ENCODE data around the gene PTMA. TPM values are rescaled to one million over a fixed set of nuclear protein-coding genes. Genes with fewer than 3 reads are reported as not detected.

PTMA gene
- total RNA-seq, 1 experiment from 2014 or later: 2,752 TPM

DNA sequence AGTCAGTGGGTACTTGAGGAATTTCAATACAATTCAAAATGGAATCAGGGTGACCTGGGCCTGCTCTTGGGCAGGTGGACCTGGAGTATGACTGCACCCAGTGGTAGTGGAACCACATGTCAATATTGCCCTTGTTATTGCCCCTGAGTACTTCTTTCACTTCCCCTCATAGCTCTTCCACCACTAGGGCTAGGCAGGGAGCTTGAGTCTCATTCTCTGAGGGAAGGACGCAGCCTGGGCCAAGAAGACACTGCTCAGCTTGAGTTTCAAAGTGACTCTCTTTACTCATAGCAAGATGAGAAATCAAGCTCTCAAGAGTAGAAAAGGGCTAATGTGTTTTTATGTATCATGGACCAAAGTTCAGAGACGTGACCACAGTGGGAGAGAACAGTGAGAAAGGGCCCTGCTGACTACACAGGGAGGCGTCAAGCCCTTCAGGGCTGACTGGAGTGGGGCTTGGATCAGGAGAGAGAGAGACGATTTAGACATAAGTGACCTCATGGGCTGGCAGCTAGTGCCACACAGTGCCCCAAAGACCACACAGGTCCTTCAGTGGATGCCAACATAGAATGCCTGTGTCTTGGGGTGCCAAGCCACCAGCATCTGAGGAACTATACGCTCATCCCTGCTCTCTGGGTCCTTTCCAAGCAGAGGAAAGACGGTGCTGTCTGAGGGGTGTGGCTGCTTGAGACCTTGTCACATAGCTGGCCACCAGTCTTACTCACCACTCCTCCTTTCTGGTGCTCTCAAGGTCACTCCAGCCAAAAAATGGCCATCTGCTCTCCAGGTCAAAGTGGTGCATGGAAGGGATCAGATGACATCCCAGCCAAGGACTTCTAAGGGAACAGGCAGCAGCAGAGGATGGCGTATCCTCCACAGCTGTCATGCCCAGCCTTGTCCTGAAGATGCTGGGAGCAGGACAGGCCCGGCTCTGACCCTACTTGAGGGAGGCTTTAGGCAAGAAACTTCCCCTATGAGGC lies 13.0 kb downstream of the PTMA start:
- CTCF ChIA-PET: no interaction called here
- Histone ChIP-seq H2AFZ (ENCODE audit: low read depth, low read length, poor library complexity, severe bottlenecking) (no peak overlapping the region), H3K4me1 (ENCODE audit: control insufficient read depth in 1 of 2, insufficient read depth in 2 of 2, low read length in 2 of 2) (peaks cover 9 to 27% of the 10 kb centered on the region in 2 experiments; a peak in 3 of 4 replicates), H3K4me3 (replicated peaks in 1 of 2; ENCODE audit: low read depth in 1 of 2, low read length in 2 of 2) (no peak overlapping the region), H3K27me3 (ENCODE audit: insufficient read depth, low read length) (no peaks in the 10 kb centered on the region), H3K27ac (ENCODE audit: low read depth, low read length) (no peak overlapping the region), H3K4me2 (ENCODE audit: low read length) (no peak overlapping the region), H3K9ac (ENCODE audit: low read length) (no peak overlapping the region), H3K9me3 (ENCODE audit: control insufficient read depth in 1 of 2, insufficient read depth in 1 of 2, low read depth in 1 of 2, low read length in 2 of 2) (no peaks in the 10 kb centered on the region), H3K9me2 (ENCODE audit: insufficient read depth) (no peaks in the 10 kb centered on the region), H3K36me3 (ENCODE audit: control insufficient read depth in 1 of 2, insufficient read depth in 2 of 2, low read length in 2 of 2) (no peaks in the 10 kb centered on the region), H3K79me2 (ENCODE audit: insufficient read depth, low read length) (no peaks in the 10 kb centered on the region), H4K20me1 (ENCODE audit: insufficient read depth) (no peaks in the 10 kb centered on the region)
- DNase-seq (ENCODE audit: low read depth, low spot score): no peak
- intact Hi-C loops (cut with micrococcal nuclease): no loop called here
- TF ChIP-seq POLR2AphosphoS5 (IDR thresholded peaks at IDR 0.05; ENCODE audit: low read depth, low read length): 0 out of 2 replicates have a peak, but pooled peaks have one; percentile 4
- no peak for TF ChIP-seq CEBPB (IDR thresholded peaks at IDR 0.05; ENCODE audit: low read depth)
- no peak for TF ChIP-seq POLR2A (IDR thresholded peaks at IDR 0.05; ENCODE audit: borderline replicate concordance, extremely low read depth, insufficient read depth, insufficient read length)
- no peak for TF ChIP-seq ZFX (IDR thresholded peaks at IDR 0.05)
- no peak for ATAC-seq
- POLR2A ChIA-PET: interaction anchor here (1.4 kb wide), 1 partner anchor 47 kb away, joined by 4 read pairs; no protein-coding TSS in a partner anchor
- RAD21 ChIA-PET (ENCODE audit: low non-redundant PET in 1 of 2, low total read pairs in 2 of 2, uncharacterized antibody in 2 of 2, unreplicated experiment in 2 of 2): no interaction called here
- BruUV-seq (replicated peaks): no TSS peak

DNA sequence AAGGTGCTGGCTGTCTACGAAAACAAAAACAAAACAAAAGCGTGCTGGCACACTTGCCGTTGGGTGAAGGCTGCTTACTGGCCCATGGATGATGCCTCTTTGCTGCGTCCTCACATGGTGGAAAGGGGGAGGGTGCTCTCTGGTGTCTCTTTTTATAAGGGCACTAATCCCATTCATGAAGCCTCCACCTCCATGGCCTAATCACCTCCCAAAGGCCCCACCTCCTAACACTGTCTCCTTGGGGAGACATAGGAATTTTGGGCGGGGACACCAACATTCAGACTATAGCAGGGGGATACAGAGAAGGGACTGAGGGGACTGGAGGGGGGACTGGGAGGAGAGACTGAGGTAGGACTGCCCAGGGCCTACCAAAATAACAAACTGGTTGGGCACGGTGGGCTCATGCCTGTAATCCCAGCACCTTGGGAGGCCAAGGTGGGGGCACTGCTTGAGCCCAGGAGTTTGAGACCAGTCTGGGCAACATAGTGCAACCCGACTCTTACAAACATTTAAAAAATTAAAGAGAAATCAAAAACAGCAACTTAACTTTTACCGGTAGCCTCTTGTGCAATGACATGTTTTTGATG lies 14.5 kb downstream of the PTMA start:
- H3K36me3 ChIP-seq (ENCODE audit: control insufficient read depth in 1 of 2, insufficient read depth in 2 of 2, low read length in 2 of 2): no peaks in the 10 kb centered on the region
- no peak overlapping the region for H3K4me3 ChIP-seq (replicated peaks in 1 of 2; ENCODE audit: low read depth in 1 of 2, low read length in 2 of 2)
- H3K9me3 ChIP-seq (ENCODE audit: control insufficient read depth in 1 of 2, insufficient read depth in 1 of 2, low read depth in 1 of 2, low read length in 2 of 2): no peaks in the 10 kb centered on the region
- no peak for ATAC-seq
- TF ChIP-seq SP1 (IDR thresholded peaks at IDR 0.05; ENCODE audit: low read depth): no peak
- no peak for TF ChIP-seq SRF (IDR thresholded peaks at IDR 0.05; ENCODE audit: low read depth)
- no peak for TF ChIP-seq POLR2A (IDR thresholded peaks at IDR 0.05; ENCODE audit: borderline replicate concordance, extremely low read depth, insufficient read depth, insufficient read length)
- TF ChIP-seq FOSL1 (IDR thresholded peaks at IDR 0.05; ENCODE audit: low read depth): no peak
- TF ChIP-seq, protein P1, sequence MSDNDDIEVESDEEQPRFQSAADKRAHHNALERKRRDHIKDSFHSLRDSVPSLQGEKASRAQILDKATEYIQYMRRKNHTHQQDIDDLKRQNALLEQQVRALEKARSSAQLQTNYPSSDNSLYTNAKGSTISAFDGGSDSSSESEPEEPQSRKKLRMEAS (IDR thresholded peaks at IDR 0.05): no peak
- TF ChIP-seq EZH2phosphoT487 (IDR thresholded peaks at IDR 0.05; ENCODE audit: borderline replicate concordance): no peak
- no peak for TF ChIP-seq ZFX (IDR thresholded peaks at IDR 0.05)
- TF ChIP-seq, protein P2, sequence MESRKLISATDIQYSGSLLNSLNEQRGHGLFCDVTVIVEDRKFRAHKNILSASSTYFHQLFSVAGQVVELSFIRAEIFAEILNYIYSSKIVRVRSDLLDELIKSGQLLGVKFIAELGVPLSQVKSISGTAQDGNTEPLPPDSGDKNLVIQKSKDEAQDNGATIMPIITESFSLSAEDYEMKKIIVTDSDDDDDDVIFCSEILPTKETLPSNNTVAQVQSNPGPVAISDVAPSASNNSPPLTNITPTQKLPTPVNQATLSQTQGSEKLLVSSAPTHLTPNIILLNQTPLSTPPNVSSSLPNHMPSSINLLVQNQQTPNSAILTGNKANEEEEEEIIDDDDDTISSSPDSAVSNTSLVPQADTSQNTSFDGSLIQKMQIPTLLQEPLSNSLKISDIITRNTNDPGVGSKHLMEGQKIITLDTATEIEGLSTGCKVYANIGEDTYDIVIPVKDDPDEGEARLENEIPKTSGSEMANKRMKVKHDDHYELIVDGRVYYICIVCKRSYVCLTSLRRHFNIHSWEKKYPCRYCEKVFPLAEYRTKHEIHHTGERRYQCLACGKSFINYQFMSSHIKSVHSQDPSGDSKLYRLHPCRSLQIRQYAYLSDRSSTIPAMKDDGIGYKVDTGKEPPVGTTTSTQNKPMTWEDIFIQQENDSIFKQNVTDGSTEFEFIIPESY (IDR thresholded peaks at IDR 0.05; ENCODE audit: extremely low read depth, insufficient replicate concordance, low read length): no peak
- TF ChIP-seq, protein P3, sequence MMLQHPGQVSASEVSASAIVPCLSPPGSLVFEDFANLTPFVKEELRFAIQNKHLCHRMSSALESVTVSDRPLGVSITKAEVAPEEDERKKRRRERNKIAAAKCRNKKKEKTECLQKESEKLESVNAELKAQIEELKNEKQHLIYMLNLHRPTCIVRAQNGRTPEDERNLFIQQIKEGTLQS (IDR thresholded peaks at IDR 0.05): no peak
- no peak for TF ChIP-seq CBX3 (IDR thresholded peaks at IDR 0.05; ENCODE audit: low read depth)
- TF ChIP-seq, protein P4, sequence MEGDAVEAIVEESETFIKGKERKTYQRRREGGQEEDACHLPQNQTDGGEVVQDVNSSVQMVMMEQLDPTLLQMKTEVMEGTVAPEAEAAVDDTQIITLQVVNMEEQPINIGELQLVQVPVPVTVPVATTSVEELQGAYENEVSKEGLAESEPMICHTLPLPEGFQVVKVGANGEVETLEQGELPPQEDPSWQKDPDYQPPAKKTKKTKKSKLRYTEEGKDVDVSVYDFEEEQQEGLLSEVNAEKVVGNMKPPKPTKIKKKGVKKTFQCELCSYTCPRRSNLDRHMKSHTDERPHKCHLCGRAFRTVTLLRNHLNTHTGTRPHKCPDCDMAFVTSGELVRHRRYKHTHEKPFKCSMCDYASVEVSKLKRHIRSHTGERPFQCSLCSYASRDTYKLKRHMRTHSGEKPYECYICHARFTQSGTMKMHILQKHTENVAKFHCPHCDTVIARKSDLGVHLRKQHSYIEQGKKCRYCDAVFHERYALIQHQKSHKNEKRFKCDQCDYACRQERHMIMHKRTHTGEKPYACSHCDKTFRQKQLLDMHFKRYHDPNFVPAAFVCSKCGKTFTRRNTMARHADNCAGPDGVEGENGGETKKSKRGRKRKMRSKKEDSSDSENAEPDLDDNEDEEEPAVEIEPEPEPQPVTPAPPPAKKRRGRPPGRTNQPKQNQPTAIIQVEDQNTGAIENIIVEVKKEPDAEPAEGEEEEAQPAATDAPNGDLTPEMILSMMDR (IDR thresholded peaks at IDR 0.05 in 2 of 3, conservative IDR thresholded peaks at IDR 0.05 in 1 of 3; ENCODE audit: borderline replicate concordance in 1 of 3, insufficient read depth in 1 of 3, low read depth in 2 of 3, low read length in 2 of 3): no peak
- TF ChIP-seq TCF7L2 (IDR thresholded peaks at IDR 0.05; ENCODE audit: borderline replicate concordance, extremely low read depth, insufficient read depth, insufficient read length): no peak
- no peak overlapping the region for H3K9ac ChIP-seq (ENCODE audit: low read length)
- intact Hi-C loops (cut with micrococcal nuclease): no loop called here
- no peaks in the 10 kb centered on the region for H3K79me2 ChIP-seq (ENCODE audit: insufficient read depth, low read length)
- no peak overlapping the region for H3K4me2 ChIP-seq (ENCODE audit: low read length)
- no peak overlapping the region for H3K27ac ChIP-seq (ENCODE audit: low read depth, low read length)
- no peaks in the 10 kb centered on the region for H4K20me1 ChIP-seq (ENCODE audit: insufficient read depth)
- RAD21 ChIA-PET (ENCODE audit: low non-redundant PET in 1 of 2, low total read pairs in 2 of 2, uncharacterized antibody in 2 of 2, unreplicated experiment in 2 of 2): no interaction called here
- no peaks in the 10 kb centered on the region for H3K9me2 ChIP-seq (ENCODE audit: insufficient read depth)
- CTCF ChIA-PET: no interaction called here
- peaks cover 3 to 11% of the 10 kb centered on the region in 2 experiments; a peak in 2 of 4 replicates for H3K4me1 ChIP-seq (ENCODE audit: control insufficient read depth in 1 of 2, insufficient read depth in 2 of 2, low read length in 2 of 2)
- no TSS peak for BruUV-seq (replicated peaks)
- no peak for DNase-seq (ENCODE audit: low read depth, low spot score)
- POLR2A ChIA-PET: no interaction called here
- no peak overlapping the region for H2AFZ ChIP-seq (ENCODE audit: low read depth, low read length, poor library complexity, severe bottlenecking)
- H3K27me3 ChIP-seq (ENCODE audit: insufficient read depth, low read length): no peaks in the 10 kb centered on the region
